K562 (cell line): ENCODE results near the gene GSDME. TPM values are rescaled to one million over a fixed set of nuclear protein-coding genes. Genes with fewer than 3 reads are reported as not detected.
A peak's percentile ranks its signal among the peaks of the same experiment; 100 is the strongest.

Experiments
- ATAC-seq: fragments of 200-7000 bp; cut with Tn5 transposase; 3 replicates; pipeline ENCODE4 v1.9.1; 2020; ENCODE audit warnings: moderate library complexity
- BruUV-seq: library from RNA; stranded (reverse); fragments of 400-500 nt; replicated peaks from 2 replicates; lab custom pipeline; 2021; lab: Mats Ljungman, UMichigan
- CTCF ChIA-PET: fragments of 300-600 bp; formaldehyde crosslinking; extraction: SDS; loops from one replicate; lab custom pipeline; 2021; ENCODE audit warnings: low intra/inter-chr PET ratio; lab: Yijun Ruan, JAX
- POLR2A ChIA-PET: fragments of 300-600, 350-650 bp; sonication (Branson Sonifier 250); formaldehyde crosslinking; extraction: SDS; loops from one replicate; lab custom pipeline; 2021; ENCODE audit warnings: antibody characterized with exemption, inconsistent platforms; lab: Yijun Ruan, JAX
- DNase-seq, 4 experiments: peaks; one replicate each; pipeline versions ENCODE4 v3.0.0 to v3.0.0-alpha.2; 2011 to 2018; ENCODE audit warnings: low spot score in 3 of 4, mixed read lengths in 3 of 4; ENCODE audit errors: extremely low read depth in 1 of 4
- FAIRE-seq: peaks from 2 replicates; lab custom pipeline; 2011; peaks lifted over from hg19 to GRCh38; lab: Jason Lieb, UNC
- H2AFZ ChIP-seq: 2 replicates; pipeline ENCODE4 v1.6.0; 2011; ENCODE audit warnings: low read depth, low read length, control low read depth, inconsistent platforms
- H3K27ac ChIP-seq: fragments of 200-600 bp; 3 replicates; pipeline ENCODE4 v1.8.0; 2011; ENCODE audit warnings: low read depth, mild to moderate bottlenecking, control low read depth, inconsistent platforms, low read length, moderate library complexity, mixed read lengths; ENCODE audit errors: extremely low read depth
- H3K27me3 ChIP-seq, 2 experiments: fragments of 300-600 bp in 1 of 2; 2 replicates in 1 of 2; 3 replicates in 1 of 2; pipeline versions ENCODE4 v1.6.0 to v1.8.0; 2011; ENCODE audit warnings: inconsistent platforms in 2 of 2, low read length in 2 of 2, mild to moderate bottlenecking in 1 of 2, mixed read lengths in 1 of 2, moderate library complexity in 1 of 2; ENCODE audit not compliant: control insufficient read depth in 2 of 2, insufficient read depth in 2 of 2
- H3K36me3 ChIP-seq: fragments of 300-600 bp; 3 replicates; pipeline ENCODE4 v1.8.0; 2011; ENCODE audit warnings: mild to moderate bottlenecking, low read length, inconsistent platforms; ENCODE audit not compliant: control insufficient read depth, insufficient read depth
- H3K4me1 ChIP-seq, 2 experiments: fragments of 200-600 bp in 1 of 2; replicated peaks in 1 of 2; 2 replicates in 1 of 2; 3 replicates in 1 of 2; pipeline versions ENCODE4 v1.5.1 to v1.8.0; 2011; ENCODE audit warnings: inconsistent platforms in 2 of 2, low read length in 2 of 2, mild to moderate bottlenecking in 1 of 2, mixed read lengths in 1 of 2, moderate library complexity in 1 of 2; ENCODE audit not compliant: control insufficient read depth in 2 of 2, insufficient read depth in 2 of 2
- H3K4me2 ChIP-seq: 2 replicates; pipeline ENCODE4 v1.6.1; 2011; ENCODE audit warnings: low read length, control low read depth, inconsistent platforms, mixed read lengths; ENCODE audit not compliant: insufficient read depth
- H3K4me3 ChIP-seq: fragments of 200-600 bp; sonication (generic), shearing (Covaris generic); 2 replicates; pipeline ENCODE4 v1.5.1; 2016; ENCODE audit warnings: control low read depth, inconsistent platforms
- H3K79me2 ChIP-seq: fragments of 200-600 bp; 3 replicates; pipeline ENCODE4 v1.8.0; 2011; ENCODE audit warnings: low read length, inconsistent platforms; ENCODE audit not compliant: control insufficient read depth, insufficient read depth
- H3K9ac ChIP-seq, 2 experiments: 2 replicates each; pipeline versions ENCODE4 v1.6.0 to v1.6.1; 2011; ENCODE audit warnings: low read depth in 2 of 2, low read length in 2 of 2, control low read depth in 1 of 2, inconsistent platforms in 1 of 2, mild to moderate bottlenecking in 1 of 2, mixed read lengths in 1 of 2; ENCODE audit not compliant: insufficient read depth in 1 of 2
- H3K9me1 ChIP-seq: one replicate; pipeline ENCODE4 v1.6.0; 2011; ENCODE audit warnings: inconsistent platforms, mild to moderate bottlenecking, low read length, moderate library complexity; ENCODE audit not compliant: control insufficient read depth, insufficient read depth
- H3K9me3 ChIP-seq: replicated peaks from 2 replicates; pipeline ENCODE4 v1.5.1; 2011; ENCODE audit warnings: low read depth, low read length, inconsistent platforms; ENCODE audit not compliant: control insufficient read depth, insufficient read depth
- H4K20me1 ChIP-seq: replicated peaks from 2 replicates; pipeline ENCODE4 v1.6.1; 2011; ENCODE audit warnings: low read length, inconsistent platforms, mixed read lengths; ENCODE audit not compliant: control insufficient read depth, insufficient read depth
- CEBPB ChIP-seq: fragments of 450-650 bp; IDR thresholded peaks from 2 replicates; pipeline ENCODE4 v1.6.1; 2016; ENCODE audit warnings: missing genetic modification characterization, missing compliant biosample characterization
- ELK3 ChIP-seq: fragments of 450-650 bp; formaldehyde crosslinking; IDR thresholded peaks from 2 replicates; pipeline ENCODE4 v1.4.0; 2020; ENCODE audit warnings: mild to moderate bottlenecking
- PTRF ChIP-seq: fragments of 450-650 bp; IDR thresholded peaks from 2 replicates; pipeline ENCODE4 v1.6.1; 2016; ENCODE audit warnings: mild to moderate bottlenecking, missing genetic modification characterization, missing compliant biosample characterization
- WGBS: fragments of 100-300 bp; shearing (Covaris generic); methylation state at CpG from one replicate; pipeline ENCODE4 v1.1.6; 2016; ENCODE audit warnings: low coverage, mixed read lengths; ENCODE audit not compliant: insufficient coverage; ENCODE audit errors: missing lambda C conversion rate; 5-methylcytosine and 5-hydroxymethylcytosine counted together
- in situ Hi-C: fragments of 300-500 bp; cut with MboI; formaldehyde crosslinking; loops from 4 replicates; pipeline ENCODE4 v1.15.0; 2018; ENCODE audit warnings: inconsistent platforms, mixed read lengths
- intact Hi-C: fragments of 100-400 bp; cut with micrococcal nuclease; formaldehyde crosslinking; loops from 2 replicates; pipeline ENCODE4 v1.14.2; 2022
- polyA plus RNA-seq, 8 experiments: library from polyadenylated mRNA; depleted of rRNA in 4 of 8; stranded (reverse) in 5 of 8; unstranded in 3 of 8; fragments of >200 nt; fragmentation: Nextera tagmentation in 2 of 8; fragmentation: Illumina TruSeq in 1 of 8; extraction: Ambion mirVana in 2 of 8; extraction: Trizol in 1 of 8; gene quantifications; 2 replicates each; pipeline versions ENCODE4 v1.2.1 to v1.2.3, GENCODE V29; 2011 to 2014; ENCODE audit warnings: inconsistent platforms in 1 of 8, missing spikeins in 1 of 8
- total RNA-seq, 7 experiments: library from RNA; depleted of rRNA in 6 of 7; stranded (reverse); fragments of >200 nt in 6 of 7; fragmentation: Illumina TruSeq in 2 of 7; extraction: Trizol in 2 of 7; gene quantifications; 2 replicates each; pipeline versions ENCODE4 v1.2.1 to v1.2.3, GENCODE V29; 2011 to 2021; ENCODE audit warnings: low replicate concordance in 1 of 7

Gene GSDME
- total and polyA plus RNA-seq, 9 of the 15 experiments (the other 6 are each of a cell fraction or from before 2014, with no cell fraction given) = 0.37 to 1.9 (median 0.62) TPM

DNA sequence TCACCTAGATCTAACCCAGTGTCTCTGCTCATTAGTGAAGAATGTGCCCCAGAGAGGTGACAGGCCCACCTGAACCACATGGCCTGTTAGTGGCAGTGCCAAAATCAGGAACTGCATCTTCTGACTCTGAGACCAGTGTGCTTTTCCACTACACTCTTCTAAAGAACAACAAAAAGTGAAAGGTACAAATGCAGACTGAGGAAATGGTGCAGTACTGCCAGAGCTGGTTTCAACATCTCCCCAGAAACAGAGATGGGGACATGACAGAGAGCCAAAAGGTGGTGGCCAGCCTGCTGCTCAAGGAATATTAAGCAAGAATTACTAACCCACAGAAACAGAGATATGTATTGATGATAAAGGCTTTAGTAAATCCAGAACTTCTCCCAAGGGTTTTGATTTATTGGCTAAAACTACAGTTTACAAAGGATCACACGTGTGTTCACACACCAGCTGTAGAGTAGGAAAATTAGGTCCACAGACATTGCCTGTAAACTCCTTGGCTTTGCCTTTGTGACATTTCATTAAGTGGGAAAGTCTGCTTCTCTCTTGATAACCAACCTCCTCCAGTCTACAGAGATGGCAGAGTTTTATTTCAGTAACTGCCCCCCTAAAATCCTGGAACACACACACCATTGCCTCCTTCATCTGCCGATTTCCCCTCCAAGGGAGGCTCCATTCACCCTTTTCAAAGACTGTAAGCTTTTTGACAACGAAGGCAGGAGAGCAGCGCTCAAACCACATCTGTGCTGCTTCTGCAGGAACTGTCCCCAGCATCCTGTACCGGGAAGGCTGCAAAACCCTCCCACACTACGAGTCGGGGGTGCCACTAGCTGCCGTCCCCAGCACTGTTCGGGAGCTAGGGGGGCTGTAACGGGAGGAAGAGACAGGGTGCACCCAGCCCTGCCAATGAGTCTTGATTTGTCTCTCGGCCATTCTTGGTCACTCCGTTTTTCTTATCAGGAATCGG lies 29.8 kb downstream of the GSDME start:
- H3K27me3 ChIP-seq = peaks cover 5 to 34% of the 10 kb centered on the region in 2 experiments; a peak in 4 of 5 replicates
- H3K9me1 ChIP-seq = no peaks in the 10 kb centered on the region
- ATAC-seq (no peak), FAIRE-seq (no peak), DNase-seq (no peak)
- intact Hi-C loops = loop anchor here (10.0 kb wide), 2 partner anchors 67 to 367 kb away; no protein-coding TSS in a partner anchor
- no TSS peak for BruUV-seq
- H2AFZ ChIP-seq = no peak overlapping the region
- no peaks in the 10 kb centered on the region for H3K36me3 ChIP-seq
- H3K79me2 ChIP-seq = no peaks in the 10 kb centered on the region
- H3K4me1 ChIP-seq = peaks cover 5 to 13% of the 10 kb centered on the region in 2 experiments; a peak in 4 of 5 replicates
- H3K27ac ChIP-seq = no peak overlapping the region
- no peaks in the 10 kb centered on the region; the same call in 1 of the 2 replicates for H3K9me3 ChIP-seq
- ChIA-PET POLR2A (no interaction called here), CTCF (no interaction called here)
- TF ChIP-seq PTRF (tag) (no peak), CEBPB (tag) (peak; percentile 42), ELK3 (CRISPR knock-in tag) (no peak)
- H4K20me1 ChIP-seq = 0 out of 2 replicates have a peak, but pooled peaks cover 3% of the 10 kb centered on the region
- H3K4me3 ChIP-seq = no peak overlapping the region
- WGBS = 10% methylated on average over 13 of the region's 13 CpGs
- no peak overlapping the region for H3K4me2 ChIP-seq
- no peak overlapping the region for H3K9ac ChIP-seq
- in situ Hi-C loops = loop anchor here (10.0 kb wide), 1 partner anchor 367 kb away; no protein-coding TSS in a partner anchor
